CD8-positive, alpha-beta memory T cell (primary cell): ENCODE measurements around the gene AKAP6. TPM values are rescaled to one million over a fixed set of nuclear protein-coding genes. Genes with fewer than 3 reads are reported as not detected.

ENCODE experiments used
- CTCF ChIA-PET: fragments of 350-600 bp; sonication (Branson Sonifier 250); formaldehyde crosslinking; loops from one replicate; lab custom pipeline; 2021; ENCODE audit warnings: antibody characterized with exemption; lab: Charles Lee
- POLR2A ChIA-PET: fragments of 350-600 bp; sonication (Branson Sonifier 250); formaldehyde crosslinking; loops from one replicate; lab custom pipeline; 2021; ENCODE audit warnings: antibody characterized with exemption; lab: Charles Lee
- DNase-seq, 5 donors: peaks; one replicate each; pipeline versions ENCODE4 v3.0.0 to v3.0.0-alpha.2; 2020 to 2022; ENCODE audit warnings: mixed read lengths in 1 of 5
- H3K27ac ChIP-seq: one replicate; pipeline ENCODE4 v1.7.0; 2013; ENCODE audit warnings: low read depth, mild to moderate bottlenecking, low read length, moderate library complexity
- H3K27me3 ChIP-seq: 2 replicates; pipeline ENCODE4 v1.7.0; 2013; ENCODE audit warnings: low read length, mild to moderate bottlenecking; ENCODE audit not compliant: insufficient read depth, poor library complexity, severe bottlenecking
- H3K36me3 ChIP-seq: 2 replicates; pipeline ENCODE4 v1.7.0; 2013; ENCODE audit warnings: mild to moderate bottlenecking, low read length, moderate library complexity; ENCODE audit not compliant: insufficient read depth
- H3K4me1 ChIP-seq: 2 replicates; pipeline ENCODE4 v1.7.0; 2013; ENCODE audit warnings: mild to moderate bottlenecking, low read length, moderate library complexity; ENCODE audit not compliant: insufficient read depth
- H3K4me3 ChIP-seq: 2 replicates; pipeline ENCODE4 v1.7.0; 2013; ENCODE audit warnings: mild to moderate bottlenecking, low read length
- H3K9me3 ChIP-seq: 2 replicates; pipeline ENCODE4 v1.7.0; 2013; ENCODE audit warnings: mild to moderate bottlenecking, low read length
- H3K27ac Mint-ChIP-seq, 8 donors: one replicate each; pipeline ENCODE4 v1.8.0; 2020 to 2021; ENCODE audit warnings: mixed read lengths in 8 of 8, mild to moderate bottlenecking in 6 of 8, inconsistent platforms in 3 of 8, moderate library complexity in 3 of 8
- H3K27me3 Mint-ChIP-seq, 2 donors: one replicate each; pipeline ENCODE4 v1.8.0; 2020 to 2021; ENCODE audit warnings: mixed read lengths in 2 of 2, mild to moderate bottlenecking in 1 of 2, moderate library complexity in 1 of 2
- H3K36me3 Mint-ChIP-seq, 3 donors: one replicate each; pipeline ENCODE4 v1.8.0; 2020 to 2021; ENCODE audit warnings: mixed read lengths in 3 of 3, inconsistent platforms in 1 of 3, mild to moderate bottlenecking in 1 of 3
- H3K4me1 Mint-ChIP-seq, 3 donors: one replicate each; pipeline ENCODE4 v1.8.0; 2020 to 2021; ENCODE audit warnings: mixed read lengths in 3 of 3, inconsistent platforms in 1 of 3, mild to moderate bottlenecking in 1 of 3
- H3K4me3 Mint-ChIP-seq, 7 donors: one replicate each; pipeline ENCODE4 v1.8.0; 2020 to 2021; ENCODE audit warnings: mixed read lengths in 7 of 7, mild to moderate bottlenecking in 6 of 7, moderate library complexity in 4 of 7, inconsistent platforms in 2 of 7
- H3K9me3 Mint-ChIP-seq, 5 donors: one replicate each; pipeline ENCODE4 v1.8.0; 2020 to 2022; ENCODE audit warnings: mixed read lengths in 5 of 5, mild to moderate bottlenecking in 3 of 5, moderate library complexity in 2 of 5, inconsistent platforms in 1 of 5
- polyA plus RNA-seq: library from polyadenylated mRNA; unstranded; fragments of 300-500 nt; fragmentation: Illumina TruSeq; gene quantifications from one replicate; pipeline ENCODE4 v1.2.3, GENCODE V29; 2021
- total RNA-seq, 2 experiments: library from RNA; stranded (reverse); gene quantifications; one replicate each; pipeline ENCODE4 v1.2.3, GENCODE V29; 2021

The AKAP6 gene
- total and polyA plus RNA-seq, 3 experiments from 2014 or later = 0.49 to 1.5 (median 1.4) TPM

DNA sequence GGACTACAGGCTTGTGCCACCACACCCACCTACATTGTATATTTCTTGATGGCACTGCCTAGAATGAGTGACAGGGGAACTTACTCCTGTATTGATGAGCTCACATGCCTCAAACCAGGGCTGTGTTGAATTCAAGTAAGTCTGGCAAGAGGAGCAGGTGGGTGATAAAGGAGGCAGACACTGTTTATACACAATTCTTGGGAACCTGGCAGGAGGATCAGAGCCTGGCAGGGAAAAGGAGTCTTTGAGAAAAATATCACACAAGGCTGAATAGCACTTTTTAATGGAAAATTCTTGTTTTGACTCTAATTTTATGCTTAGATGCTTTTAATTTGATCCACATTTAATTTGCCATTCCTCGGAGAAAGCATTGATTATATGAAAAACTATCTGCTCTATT, 316.5 kb downstream of the AKAP6 start:
- H3K27me3 ChIP-seq = no peaks in the 10 kb centered on the region
- no peak overlapping the region for H3K27ac Mint-ChIP-seq
- no peaks in the 10 kb centered on the region for H3K27me3 Mint-ChIP-seq
- H3K4me3 Mint-ChIP-seq = no peak overlapping the region
- H3K9me3 ChIP-seq = no peaks in the 10 kb centered on the region
- ChIA-PET POLR2A (no interaction called here), CTCF (no interaction called here)
- H3K36me3 ChIP-seq = no peaks in the 10 kb centered on the region
- H3K36me3 Mint-ChIP-seq = no peaks in the 10 kb centered on the region
- H3K4me1 Mint-ChIP-seq = no peaks in the 10 kb centered on the region
- no peak for DNase-seq
- H3K27ac ChIP-seq = no peak overlapping the region
- no peak overlapping the region for H3K4me3 ChIP-seq
- H3K4me1 ChIP-seq = no peaks in the 10 kb centered on the region
- H3K9me3 Mint-ChIP-seq = peaks cover 0 to 4% (median 2%) of the 10 kb centered on the region in 5 donors

GRCh38 chr14:32648434-32648833, 319.3 kb downstream of the AKAP6 start:
- Histone ChIP-seq H3K9me3 (no peaks in the 10 kb centered on the region), H3K4me1 (no peaks in the 10 kb centered on the region), H3K36me3 (no peaks in the 10 kb centered on the region), H3K27ac (no peak overlapping the region), H3K27me3 (no peaks in the 10 kb centered on the region), H3K4me3 (no peak overlapping the region)
- Mint-ChIP-seq H3K27me3 (no peaks in the 10 kb centered on the region), H3K9me3 (peaks cover 0 to 2% (median 0%) of the 10 kb centered on the region in 5 donors), H3K4me3 (no peak overlapping the region), H3K36me3 (no peaks in the 10 kb centered on the region), H3K4me1 (no peaks in the 10 kb centered on the region), H3K27ac (no peak overlapping the region)
- no peak for DNase-seq
- POLR2A ChIA-PET = no interaction called here
- CTCF ChIA-PET = no interaction called here

DNA sequence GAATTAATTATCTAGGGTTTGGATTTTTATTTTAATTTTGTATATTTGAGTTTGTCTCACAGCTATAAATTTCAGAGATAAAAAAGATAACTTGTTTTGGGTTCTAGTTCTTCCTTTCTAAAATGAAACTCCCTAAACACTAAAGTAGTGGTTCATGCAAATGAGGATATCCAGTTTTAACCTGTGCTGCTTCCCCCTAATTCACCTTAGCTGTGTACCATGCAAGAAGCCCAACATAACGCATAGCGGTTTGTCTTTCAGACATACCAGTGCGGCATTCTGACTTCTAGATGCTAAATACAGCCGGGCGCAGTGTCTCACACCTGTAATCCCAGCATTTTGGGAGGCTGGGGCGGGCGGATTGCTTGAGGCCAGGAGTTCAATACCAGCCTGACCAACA, 320.9 kb downstream of the AKAP6 start:
- Histone ChIP-seq H3K9me3 (no peaks in the 10 kb centered on the region), H3K4me3 (no peak overlapping the region), H3K4me1 (no peaks in the 10 kb centered on the region), H3K27me3 (no peaks in the 10 kb centered on the region), H3K27ac (no peak overlapping the region), H3K36me3 (no peaks in the 10 kb centered on the region)
- no peaks in the 10 kb centered on the region for H3K9me3 Mint-ChIP-seq
- H3K4me3 Mint-ChIP-seq = no peak overlapping the region
- no peak for DNase-seq
- no peak overlapping the region for H3K27ac Mint-ChIP-seq
- H3K36me3 Mint-ChIP-seq = no peaks in the 10 kb centered on the region
- ChIA-PET CTCF (no interaction called here), POLR2A (no interaction called here)
- H3K27me3 Mint-ChIP-seq = no peaks in the 10 kb centered on the region
- H3K4me1 Mint-ChIP-seq = no peaks in the 10 kb centered on the region

GRCh38 chr14:32650665-32651064, 321.6 kb downstream of the AKAP6 start:
- Mint-ChIP-seq H3K4me1 (no peaks in the 10 kb centered on the region), H3K9me3 (peaks cover 0 to 5% (median 0%) of the 10 kb centered on the region in 5 donors), H3K27ac (no peak overlapping the region), H3K4me3 (no peak overlapping the region), H3K36me3 (no peaks in the 10 kb centered on the region), H3K27me3 (no peaks in the 10 kb centered on the region)
- no peaks in the 10 kb centered on the region for H3K36me3 ChIP-seq
- no peak for DNase-seq
- POLR2A ChIA-PET = no interaction called here
- no peak overlapping the region for H3K4me3 ChIP-seq
- H3K4me1 ChIP-seq = no peaks in the 10 kb centered on the region
- H3K9me3 ChIP-seq = no peaks in the 10 kb centered on the region
- H3K27me3 ChIP-seq = no peaks in the 10 kb centered on the region
- CTCF ChIA-PET = no interaction called here
- no peak overlapping the region for H3K27ac ChIP-seq

DNA sequence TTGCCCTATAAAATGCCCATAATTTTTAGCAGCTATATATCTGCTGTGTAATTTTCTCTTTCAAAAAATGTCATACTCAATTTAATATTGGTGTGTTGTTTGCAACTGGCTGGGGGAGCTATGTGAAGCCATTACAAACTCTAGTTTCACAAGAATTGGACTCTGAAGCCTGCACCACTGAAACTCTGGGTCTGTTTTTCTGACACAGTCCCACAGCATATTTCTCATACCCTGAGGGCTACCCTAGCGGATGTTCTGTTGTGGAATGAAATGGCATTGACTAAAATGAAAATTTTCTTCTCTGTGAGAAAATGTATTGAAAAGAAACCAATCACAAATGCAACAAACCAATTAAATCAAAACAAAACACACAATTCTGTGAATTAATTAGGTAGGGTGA, 325.0 kb downstream of the AKAP6 start:
- Mint-ChIP-seq H3K4me3 (no peak overlapping the region), H3K27me3 (no peaks in the 10 kb centered on the region), H3K4me1 (no peaks in the 10 kb centered on the region), H3K9me3 (peaks cover 0 to 5% (median 0%) of the 10 kb centered on the region in 5 donors), H3K36me3 (no peaks in the 10 kb centered on the region), H3K27ac (no peak overlapping the region)
- Histone ChIP-seq H3K4me1 (no peaks in the 10 kb centered on the region), H3K9me3 (no peaks in the 10 kb centered on the region), H3K4me3 (no peak overlapping the region), H3K27ac (no peak overlapping the region), H3K36me3 (no peaks in the 10 kb centered on the region), H3K27me3 (no peaks in the 10 kb centered on the region)
- ChIA-PET CTCF (no interaction called here), POLR2A (no interaction called here)
- DNase-seq = no peak

- H3K4me3 Mint-ChIP-seq = no peak overlapping the region
- H3K4me1 Mint-ChIP-seq = no peaks in the 10 kb centered on the region
- no peaks in the 10 kb centered on the region for H3K36me3 Mint-ChIP-seq
- DNase-seq = no peak
- no peaks in the 10 kb centered on the region for H3K9me3 ChIP-seq
- peaks cover 0 to 5% (median 2%) of the 10 kb centered on the region in 5 donors for H3K9me3 Mint-ChIP-seq
- no peaks in the 10 kb centered on the region for H3K4me1 ChIP-seq
- ChIA-PET CTCF (no interaction called here), POLR2A (no interaction called here)
- H3K27ac ChIP-seq = no peak overlapping the region
- no peaks in the 10 kb centered on the region for H3K36me3 ChIP-seq
- H3K4me3 ChIP-seq = no peak overlapping the region
- H3K27ac Mint-ChIP-seq = no peak overlapping the region
- H3K27me3 Mint-ChIP-seq = no peaks in the 10 kb centered on the region
- H3K27me3 ChIP-seq = no peaks in the 10 kb centered on the region
These were observed 327.5 kb downstream of the AKAP6 start for GRCh38 chr14:32656601-32657000.

GRCh38 chr14:32657081-32657480, 328.0 kb downstream of the AKAP6 start:
- Mint-ChIP-seq H3K36me3 (no peaks in the 10 kb centered on the region), H3K4me1 (no peaks in the 10 kb centered on the region), H3K27me3 (no peaks in the 10 kb centered on the region), H3K9me3 (peaks cover 0 to 5% (median 2%) of the 10 kb centered on the region in 5 donors), H3K27ac (peak overlapping the region in 1 of 8 donors; percentile 38), H3K4me3 (no peak overlapping the region)
- POLR2A ChIA-PET = no interaction called here
- H3K4me3 ChIP-seq = no peak overlapping the region
- no peak for DNase-seq
- H3K36me3 ChIP-seq = no peaks in the 10 kb centered on the region
- no peak overlapping the region for H3K27ac ChIP-seq
- CTCF ChIA-PET = no interaction called here
- H3K9me3 ChIP-seq = no peaks in the 10 kb centered on the region
- H3K4me1 ChIP-seq = no peaks in the 10 kb centered on the region
- H3K27me3 ChIP-seq = no peaks in the 10 kb centered on the region

GRCh38 chr14:32661216-32661615, 332.1 kb downstream of the AKAP6 start:
- Histone ChIP-seq H3K27me3 (no peaks in the 10 kb centered on the region), H3K4me3 (no peak overlapping the region), H3K4me1 (no peaks in the 10 kb centered on the region), H3K9me3 (no peaks in the 10 kb centered on the region), H3K36me3 (no peaks in the 10 kb centered on the region), H3K27ac (no peak overlapping the region)
- ChIA-PET CTCF (no interaction called here), POLR2A (no interaction called here)
- Mint-ChIP-seq H3K36me3 (no peaks in the 10 kb centered on the region), H3K27ac (no peak overlapping the region), H3K4me1 (no peaks in the 10 kb centered on the region), H3K9me3 (peaks cover 0 to 9% (median 2%) of the 10 kb centered on the region in 5 donors), H3K4me3 (no peak overlapping the region), H3K27me3 (peaks cover 0 to 2% of the 10 kb centered on the region in 2 donors)
- DNase-seq = no peak

GRCh38 chr14:32662211-32662610, 333.1 kb downstream of the AKAP6 start:
- Histone ChIP-seq H3K4me1 (no peaks in the 10 kb centered on the region), H3K36me3 (no peaks in the 10 kb centered on the region), H3K4me3 (no peak overlapping the region), H3K27me3 (no peaks in the 10 kb centered on the region), H3K9me3 (no peaks in the 10 kb centered on the region), H3K27ac (no peak overlapping the region)
- Mint-ChIP-seq H3K27ac (no peak overlapping the region), H3K9me3 (peaks cover 0 to 9% (median 2%) of the 10 kb centered on the region in 5 donors), H3K4me1 (no peaks in the 10 kb centered on the region), H3K27me3 (peaks cover 0 to 2% of the 10 kb centered on the region in 2 donors), H3K36me3 (no peaks in the 10 kb centered on the region), H3K4me3 (no peak overlapping the region)
- no peak for DNase-seq
- POLR2A ChIA-PET = no interaction called here
- CTCF ChIA-PET = no interaction called here
